MM.1S (cell line): ENCODE measurements around the gene COL6A1.

ENCODE experiments used
- EZH2 ChIP-seq: fragments of 300-600 bp; sonication (generic); optimal IDR thresholded peaks from 2 replicates; pipeline ENCODE3; 2017; ENCODE audit warnings: low read depth, mild to moderate bottlenecking, antibody characterized with exemption, low read length, mixed read lengths
- TF ChIP-seq, protein P1 (sequence below): fragments of 300-600 bp; sonication (generic); IDR thresholded peaks from 2 replicates; pipeline ENCODE4 v1.5.1; 2016; ENCODE audit warnings: antibody characterized with exemption, low read length, mixed read lengths

DNA sequence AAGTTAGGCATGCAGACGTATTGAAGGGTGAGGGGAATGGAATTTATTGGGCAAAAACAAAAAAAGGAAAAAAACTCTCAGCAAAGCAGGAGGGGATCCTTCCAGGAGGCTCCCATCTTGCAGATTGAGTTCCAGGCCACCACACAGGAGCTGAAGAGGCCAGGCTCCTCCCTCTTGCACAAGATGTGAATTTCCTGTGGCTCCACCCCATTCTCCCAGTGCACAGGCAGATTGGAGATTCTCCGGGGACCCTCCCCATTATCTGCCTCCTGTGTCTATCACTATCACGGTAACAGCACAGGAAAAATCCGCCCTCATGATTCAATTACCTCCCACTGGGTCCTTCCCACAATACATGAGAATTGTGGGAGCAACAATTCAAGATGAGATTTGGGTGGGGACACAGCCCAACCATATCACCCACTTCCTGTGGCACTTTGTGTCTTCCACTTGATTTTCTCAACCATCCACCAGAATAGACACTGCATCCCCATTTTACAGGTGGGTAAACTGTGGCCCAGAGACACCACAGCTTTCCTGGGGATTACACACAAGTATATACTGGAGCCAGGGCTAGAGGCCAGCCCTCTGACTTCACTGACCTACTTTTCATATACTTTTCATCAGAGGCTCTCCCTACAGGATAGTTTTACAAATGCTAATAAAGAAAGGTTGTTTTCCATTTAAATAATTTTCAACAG lies 18.9 kb upstream of the COL6A1 start:
- TF ChIP-seq EZH2 = no peak
- TF ChIP-seq, protein P1, sequence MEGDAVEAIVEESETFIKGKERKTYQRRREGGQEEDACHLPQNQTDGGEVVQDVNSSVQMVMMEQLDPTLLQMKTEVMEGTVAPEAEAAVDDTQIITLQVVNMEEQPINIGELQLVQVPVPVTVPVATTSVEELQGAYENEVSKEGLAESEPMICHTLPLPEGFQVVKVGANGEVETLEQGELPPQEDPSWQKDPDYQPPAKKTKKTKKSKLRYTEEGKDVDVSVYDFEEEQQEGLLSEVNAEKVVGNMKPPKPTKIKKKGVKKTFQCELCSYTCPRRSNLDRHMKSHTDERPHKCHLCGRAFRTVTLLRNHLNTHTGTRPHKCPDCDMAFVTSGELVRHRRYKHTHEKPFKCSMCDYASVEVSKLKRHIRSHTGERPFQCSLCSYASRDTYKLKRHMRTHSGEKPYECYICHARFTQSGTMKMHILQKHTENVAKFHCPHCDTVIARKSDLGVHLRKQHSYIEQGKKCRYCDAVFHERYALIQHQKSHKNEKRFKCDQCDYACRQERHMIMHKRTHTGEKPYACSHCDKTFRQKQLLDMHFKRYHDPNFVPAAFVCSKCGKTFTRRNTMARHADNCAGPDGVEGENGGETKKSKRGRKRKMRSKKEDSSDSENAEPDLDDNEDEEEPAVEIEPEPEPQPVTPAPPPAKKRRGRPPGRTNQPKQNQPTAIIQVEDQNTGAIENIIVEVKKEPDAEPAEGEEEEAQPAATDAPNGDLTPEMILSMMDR = no peak
